ENCODE data around the gene RNF26. TPM values are rescaled to one million over a fixed set of nuclear protein-coding genes. Genes with fewer than 3 reads are reported as not detected.
A peak's percentile ranks its signal among the peaks of the same experiment; 100 is the strongest.

Gene RNF26
- total and polyA plus RNA-seq, 2 of the 13 experiments (the other 11 are each of a cell fraction or from before 2014, with no cell fraction given), result 11.9 to 26.3 TPM

- FAIRE-seq, result peak; percentile 55
- TF ChIP-seq SMC3 (IDR thresholded peaks at IDR 0.05; ENCODE audit: low read length) (peak; percentile 40; the same call in 1 of the 2 replicates), CTCF (CRISPR knock-in tag; IDR thresholded peaks at IDR 0.05) (peak; percentile 78), ARID3A (IDR thresholded peaks at IDR 0.05; ENCODE audit: low read depth, low read length) (0 out of 2 replicates have a peak, but pooled peaks have one; percentile 10), XRCC5 (optimal IDR thresholded peaks at IDR 0.05; ENCODE audit: low read length) (peak; percentile 67), ZNF207 (IDR thresholded peaks at IDR 0.05; ENCODE audit: borderline replicate concordance) (no peak), ZNF841 (CRISPR knock-in tag; IDR thresholded peaks at IDR 0.05; ENCODE audit: borderline replicate concordance) (no peak), ZNF512B (CRISPR knock-in tag; IDR thresholded peaks at IDR 0.05; ENCODE audit: borderline replicate concordance) (no peak), RCOR2 (CRISPR knock-in tag; IDR thresholded peaks at IDR 0.05) (peak; percentile 81), PHF21A (CRISPR knock-in tag; IDR thresholded peaks at IDR 0.05) (no peak), KDM1A (CRISPR knock-in tag; IDR thresholded peaks at IDR 0.05) (peak; percentile 46; the same call in 1 of the 2 replicates), CHD4 (IDR thresholded peaks at IDR 0.05; ENCODE audit: borderline replicate concordance, low read length) (peak; percentile 5; the same call in 1 of the 2 replicates), FOXK1 (CRISPR knock-in tag; IDR thresholded peaks at IDR 0.05; ENCODE audit: borderline replicate concordance, low read depth) (no peak), LBX2 (CRISPR knock-in tag; IDR thresholded peaks at IDR 0.05; ENCODE audit: borderline replicate concordance) (no peak), ZNF317 (CRISPR knock-in tag; IDR thresholded peaks at IDR 0.05) (0 out of 2 replicates have a peak, but pooled peaks have one; percentile 23)
Observed at GRCh38 chr11:119323532-119324033, 10.7 kb upstream of the RNF26 start.

More at GRCh38 chr11:119323532-119324033, 10.7 kb upstream of the RNF26 start:
- intact Hi-C loops (cut with micrococcal nuclease; ENCODE audit: unreplicated experiment) (loop anchor here (10.0 kb wide), 1 partner anchor 119 kb away; the partner anchor contains the start of gene CBL), in situ Hi-C loops (cut with HindIII; ENCODE audit: extremely low pct_ligation_motif_present, low pct_unique_long_range_greater_than_20kb) (no loop called here)
- Histone ChIP-seq H2AFZ (ENCODE audit: low read length) (no peak overlapping the region), H3K9me3 (ENCODE audit: low read length) (no peaks in the 10 kb centered on the region), H3K27ac (ENCODE audit: extremely low read length, insufficient read depth, low read length) (no peak overlapping the region), H3K9ac (ENCODE audit: insufficient read depth, low read depth, low read length) (no peak overlapping the region), H3K4me1 (ENCODE audit: insufficient read depth, low read length) (peaks cover 57% of the 10 kb centered on the region), H3K27me3 (ENCODE audit: control insufficient read depth in 1 of 2, insufficient read depth in 2 of 2, low read length in 2 of 2) (no peaks in the 10 kb centered on the region; a peak in 2 of 5 replicates), H4K20me1 (ENCODE audit: insufficient read depth, low read length) (no peaks in the 10 kb centered on the region), H3K36me3 (replicated peaks in 1 of 2; ENCODE audit: control insufficient read depth in 1 of 2, insufficient read depth in 2 of 2, low read length in 2 of 2) (no peaks in the 10 kb centered on the region), H3K4me3 (replicated peaks in 1 of 3; ENCODE audit: insufficient read depth in 1 of 3, low read depth in 2 of 3, low read length in 3 of 3) (no peak overlapping the region), H3K4me2 (ENCODE audit: low read depth, low read length) (peak overlapping the region; percentile 42), H3K79me2 (ENCODE audit: insufficient read depth, low read length) (no peaks in the 10 kb centered on the region)
- 5% methylated on average over 8 of the region's 8 CpGs for WGBS (ENCODE audit: low lambda C conversion rate)
- CTCF ChIA-PET (ENCODE audit: low intra/inter-chr PET ratio, low total read pairs), result interaction anchor here (0.9 kb wide), 1 partner anchor 51 kb away, joined by 5 read pairs; no protein-coding TSS in a partner anchor
- peak; percentile 46 for DNase-seq (ENCODE audit: low spot score)
- POLR2A ChIA-PET, result interaction anchor here (1.5 kb wide), 1 partner anchor 52 kb away, joined by 3 read pairs; no protein-coding TSS in a partner anchor
- ATAC-seq, result 0 out of 3 replicates have a peak, but pooled peaks have one; percentile 8
- BruUV-seq (replicated peaks), result no TSS peak
